GM12801 (cell line): ENCODE measurements around the gene GNB5.

Experiments
- CTCF ChIP-seq: IDR thresholded peaks from one replicate; pipeline ENCODE4 v1.5.1; 2011; ENCODE audit warnings: control low read depth; ENCODE audit not compliant: insufficient read length; ENCODE audit errors: extremely low read depth

GNB5 gene

GRCh38 chr15:52067545-52067926 is 123.7 kb downstream of the GNB5 start:
- TF ChIP-seq CTCF, result no peak

- TF ChIP-seq CTCF, result no peak
Measured at GRCh38 chr15:52066842-52067544, 124.2 kb downstream of the GNB5 start.
